Osteocyte (in vitro differentiated cells): ENCODE measurements around the gene CRIP3. TPM values are rescaled to one million over a fixed set of nuclear protein-coding genes. Genes with fewer than 3 reads are reported as not detected.
"Not testable (repeated sequence)": the region's sequence is repeated elsewhere in the genome, so short reads cannot be mapped to it uniquely, and the experiment has no call there.

ENCODE experiments used
- DNase-seq: peaks from one replicate; pipeline ENCODE4 v3.0.0; 2021; ENCODE audit warnings: mixed read lengths; ENCODE audit not compliant: unreplicated experiment; ENCODE audit errors: extremely low spot score
- H3K27ac Mint-ChIP-seq: one replicate; pipeline ENCODE4 v1.8.0; 2021; ENCODE audit warnings: mild to moderate bottlenecking, mixed read lengths; ENCODE audit not compliant: unreplicated experiment
- H3K27me3 Mint-ChIP-seq: one replicate; pipeline ENCODE4 v1.8.0; 2021; ENCODE audit warnings: mixed read lengths; ENCODE audit not compliant: unreplicated experiment
- H3K36me3 Mint-ChIP-seq: one replicate; pipeline ENCODE4 v1.8.0; 2021; ENCODE audit warnings: mixed read lengths; ENCODE audit not compliant: unreplicated experiment
- H3K4me1 Mint-ChIP-seq: one replicate; pipeline ENCODE4 v1.8.0; 2021; ENCODE audit warnings: mixed read lengths; ENCODE audit not compliant: unreplicated experiment
- H3K4me3 Mint-ChIP-seq: one replicate; pipeline ENCODE4 v1.8.0; 2021; ENCODE audit warnings: mild to moderate bottlenecking, moderate library complexity, mixed read lengths; ENCODE audit not compliant: unreplicated experiment
- H3K9me3 Mint-ChIP-seq: one replicate; pipeline ENCODE4 v1.8.0; 2021; ENCODE audit warnings: mixed read lengths; ENCODE audit not compliant: unreplicated experiment
- total RNA-seq: library from RNA; stranded (reverse); gene quantifications from 2 replicates; pipeline ENCODE4 v1.2.1, GENCODE V29; 2021
- TF ChIP-seq, protein P1 (sequence below): fragments of 200-600 bp; sonication (generic); IDR thresholded peaks from 2 replicates; pipeline ENCODE4 v1.5.0; 2021; ENCODE audit warnings: antibody characterized with exemption, mild to moderate bottlenecking, moderate library complexity

Gene CRIP3
- total RNA-seq, 1 donor from 2014 or later: 1.8 TPM

DNA sequence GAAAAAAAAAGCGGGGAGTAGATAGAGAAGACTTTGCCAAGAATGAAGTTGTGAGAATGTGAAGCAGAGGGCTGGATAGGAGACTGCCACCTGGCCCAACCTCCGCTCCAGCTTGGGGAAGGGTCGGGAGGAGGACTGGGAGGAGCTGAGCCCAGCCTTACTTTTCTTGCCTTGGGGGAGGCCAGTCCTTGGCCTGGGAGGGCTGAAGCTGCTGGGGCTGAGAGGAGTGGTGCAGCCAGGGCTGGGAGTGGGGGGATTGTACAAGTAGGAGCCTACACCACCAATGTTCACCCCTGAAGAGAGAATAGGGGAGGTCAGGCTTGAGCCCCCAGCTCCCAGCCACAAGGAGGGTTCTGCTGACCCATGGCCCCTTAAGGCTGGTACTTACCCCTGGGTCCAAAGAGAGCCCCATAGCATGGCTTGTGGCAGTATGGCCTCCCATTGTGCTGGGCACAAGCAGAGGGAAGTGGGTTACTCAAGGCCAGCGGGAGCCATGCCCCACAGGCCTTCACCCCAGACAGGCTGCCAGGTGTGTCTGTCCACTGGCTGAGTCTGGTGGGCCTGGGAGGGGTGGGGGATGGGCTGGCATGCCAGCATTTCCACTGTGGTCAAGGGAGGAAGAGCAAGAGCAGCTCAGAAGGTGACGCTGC, 1.1 kb downstream of the CRIP3 start:
- TF ChIP-seq, protein P1, sequence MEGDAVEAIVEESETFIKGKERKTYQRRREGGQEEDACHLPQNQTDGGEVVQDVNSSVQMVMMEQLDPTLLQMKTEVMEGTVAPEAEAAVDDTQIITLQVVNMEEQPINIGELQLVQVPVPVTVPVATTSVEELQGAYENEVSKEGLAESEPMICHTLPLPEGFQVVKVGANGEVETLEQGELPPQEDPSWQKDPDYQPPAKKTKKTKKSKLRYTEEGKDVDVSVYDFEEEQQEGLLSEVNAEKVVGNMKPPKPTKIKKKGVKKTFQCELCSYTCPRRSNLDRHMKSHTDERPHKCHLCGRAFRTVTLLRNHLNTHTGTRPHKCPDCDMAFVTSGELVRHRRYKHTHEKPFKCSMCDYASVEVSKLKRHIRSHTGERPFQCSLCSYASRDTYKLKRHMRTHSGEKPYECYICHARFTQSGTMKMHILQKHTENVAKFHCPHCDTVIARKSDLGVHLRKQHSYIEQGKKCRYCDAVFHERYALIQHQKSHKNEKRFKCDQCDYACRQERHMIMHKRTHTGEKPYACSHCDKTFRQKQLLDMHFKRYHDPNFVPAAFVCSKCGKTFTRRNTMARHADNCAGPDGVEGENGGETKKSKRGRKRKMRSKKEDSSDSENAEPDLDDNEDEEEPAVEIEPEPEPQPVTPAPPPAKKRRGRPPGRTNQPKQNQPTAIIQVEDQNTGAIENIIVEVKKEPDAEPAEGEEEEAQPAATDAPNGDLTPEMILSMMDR: no peak
- no peak overlapping the region for H3K27ac Mint-ChIP-seq
- peaks cover 23% of the 10 kb centered on the region for H3K27me3 Mint-ChIP-seq
- no peak overlapping the region for H3K4me3 Mint-ChIP-seq
- no peaks in the 10 kb centered on the region for H3K36me3 Mint-ChIP-seq
- H3K9me3 Mint-ChIP-seq: no peaks in the 10 kb centered on the region
- DNase-seq: no peak
- peaks cover 9% of the 10 kb centered on the region for H3K4me1 Mint-ChIP-seq

DNA sequence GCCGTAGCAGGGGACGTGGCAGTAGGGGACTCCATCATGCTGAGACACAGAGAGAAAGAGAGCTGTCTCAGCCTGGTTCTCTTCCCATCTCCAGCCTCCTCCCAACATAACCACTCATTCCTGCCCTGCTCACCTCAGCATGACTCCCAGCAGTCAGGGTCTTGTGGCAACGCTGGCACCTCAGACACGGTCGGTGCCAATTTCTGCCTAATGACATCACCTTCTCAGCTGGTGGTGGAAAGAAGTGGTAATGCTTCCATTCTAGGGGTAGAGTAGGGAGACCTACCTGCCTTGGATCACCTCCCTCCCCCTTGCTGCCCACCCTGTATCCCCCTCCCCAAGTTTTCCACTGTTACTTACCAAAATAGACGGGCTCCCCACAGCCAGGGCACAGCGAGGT, 2.5 kb downstream of the CRIP3 start:
- Mint-ChIP-seq H3K27ac (no peak overlapping the region), H3K4me1 (peaks cover 9% of the 10 kb centered on the region), H3K27me3 (peaks cover 24% of the 10 kb centered on the region), H3K36me3 (no peaks in the 10 kb centered on the region), H3K4me3 (no peak overlapping the region), H3K9me3 (no peaks in the 10 kb centered on the region)
- no peak for DNase-seq
- TF ChIP-seq, protein P1: no peak

DNA sequence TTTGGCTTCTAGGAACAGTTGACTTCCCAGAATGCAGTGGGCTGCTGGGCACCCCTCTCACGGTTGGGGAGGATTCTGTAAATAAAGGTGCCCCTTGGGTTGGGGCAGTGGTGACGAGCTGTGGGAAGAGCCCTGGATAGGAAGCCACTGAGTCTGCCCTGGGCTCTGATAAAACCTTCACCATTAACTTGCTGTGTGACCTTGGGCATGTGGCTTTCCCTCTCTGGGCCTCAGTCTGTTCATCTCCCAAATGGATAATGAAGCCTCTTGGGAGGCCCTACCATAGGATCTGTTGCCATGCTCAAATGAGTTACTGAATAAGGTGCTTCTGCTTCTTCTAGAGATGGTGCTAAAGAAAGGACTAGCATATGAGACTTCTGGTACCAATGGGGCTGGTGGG, 3.7 kb downstream of the CRIP3 start:
- Mint-ChIP-seq H3K9me3 (no peaks in the 10 kb centered on the region), H3K36me3 (no peaks in the 10 kb centered on the region)

DNA sequence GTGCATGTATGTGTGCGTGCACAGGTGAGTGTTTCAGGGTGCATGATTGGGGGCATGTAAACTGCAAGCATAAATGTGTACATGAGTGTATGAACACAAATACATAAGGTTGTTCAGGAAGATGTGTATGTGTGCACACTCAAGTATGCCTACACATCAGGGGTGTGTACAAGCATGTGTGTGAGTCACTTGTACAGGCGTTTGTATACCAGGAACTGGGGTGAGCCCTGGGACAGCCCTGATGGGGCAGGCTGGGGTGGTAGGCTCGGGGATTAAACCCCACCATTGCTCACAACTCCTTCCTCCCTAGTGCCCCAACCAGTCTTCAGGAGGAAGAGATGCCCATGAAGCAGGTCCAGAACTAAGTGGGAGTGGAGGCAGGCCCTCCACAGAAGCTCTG, 4.3 kb downstream of the CRIP3 start:
- Mint-ChIP-seq H3K36me3 (no peaks in the 10 kb centered on the region), H3K4me3 (no peak overlapping the region), H3K4me1 (peaks cover 9% of the 10 kb centered on the region), H3K9me3 (no peaks in the 10 kb centered on the region), H3K27me3 (peaks cover 22% of the 10 kb centered on the region), H3K27ac (no peak overlapping the region)
- TF ChIP-seq, protein P1: no peak
- DNase-seq: no peak

More for the DNA sequence above, 3.7 kb downstream of the CRIP3 start:
- no peak for DNase-seq
- TF ChIP-seq, protein P1: no peak
- H3K27ac Mint-ChIP-seq: no peak overlapping the region
- H3K4me1 Mint-ChIP-seq: peaks cover 9% of the 10 kb centered on the region
- H3K4me3 Mint-ChIP-seq: no peak overlapping the region
- peaks cover 21% of the 10 kb centered on the region for H3K27me3 Mint-ChIP-seq

DNA sequence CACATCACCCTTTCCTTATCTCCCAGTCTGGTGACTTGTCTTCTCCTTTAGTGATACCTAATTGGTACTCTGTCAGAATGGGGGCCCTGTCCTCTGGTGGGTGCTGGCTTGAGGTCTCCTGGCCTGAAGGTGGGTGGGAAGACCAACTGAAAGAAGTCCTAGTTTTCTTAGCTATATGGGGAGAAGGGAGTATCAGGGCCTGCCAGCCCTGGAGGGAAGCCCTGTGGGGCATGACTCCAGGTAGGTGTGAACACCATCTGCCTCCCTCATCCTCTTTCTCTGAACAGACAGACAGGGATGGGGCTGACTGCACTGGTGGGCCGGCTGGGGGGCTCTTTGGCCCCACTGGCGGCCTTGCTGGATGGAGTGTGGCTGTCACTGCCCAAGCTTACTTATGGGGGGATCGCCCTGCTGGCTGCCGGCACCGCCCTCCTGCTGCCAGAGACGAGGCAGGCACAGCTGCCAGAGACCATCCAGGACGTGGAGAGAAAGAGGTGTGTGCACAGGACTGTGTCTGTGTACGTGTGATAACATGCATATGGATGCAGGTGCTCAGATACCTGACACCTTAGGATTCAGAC, 4.8 kb downstream of the CRIP3 start:
- H3K4me1 Mint-ChIP-seq: peaks cover 5% of the 10 kb centered on the region
- H3K4me3 Mint-ChIP-seq: no peak overlapping the region
- TF ChIP-seq, protein P1: no peak
- no peaks in the 10 kb centered on the region for H3K36me3 Mint-ChIP-seq
- H3K9me3 Mint-ChIP-seq: no peaks in the 10 kb centered on the region
- peaks cover 24% of the 10 kb centered on the region for H3K27me3 Mint-ChIP-seq
- H3K27ac Mint-ChIP-seq: no peak overlapping the region
- DNase-seq: no peak

DNA sequence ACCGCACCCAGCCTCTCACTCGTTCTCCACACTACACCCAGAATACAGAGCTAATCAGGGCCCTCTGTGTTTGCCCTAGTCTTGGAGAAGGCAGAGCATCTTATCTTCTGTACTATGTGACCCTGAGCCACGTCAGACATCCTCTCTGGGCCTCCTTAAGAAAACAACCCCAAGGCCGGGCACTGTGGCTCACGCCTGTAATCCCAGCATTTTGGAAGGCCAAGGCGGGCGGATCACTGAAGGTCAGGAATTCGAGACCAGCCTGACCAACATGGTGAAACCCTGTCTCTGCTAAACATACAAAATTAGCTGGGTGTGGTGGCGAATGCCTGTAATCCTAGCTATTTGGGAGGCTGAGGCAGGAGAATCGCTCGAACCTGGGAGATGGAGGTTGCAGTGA, 5.6 kb downstream of the CRIP3 start:
- H3K27ac Mint-ChIP-seq, H3K4me1 Mint-ChIP-seq, H3K4me3 Mint-ChIP-seq, H3K9me3 Mint-ChIP-seq, H3K36me3 Mint-ChIP-seq: not testable (repeated sequence)
- H3K27me3 Mint-ChIP-seq: peaks cover 26% of the 10 kb centered on the region
- peak; percentile 60 for DNase-seq
